Mesodermal cell (in vitro differentiated cells): ENCODE measurements around the gene GALC.

ENCODE experiments used
- H3K27ac ChIP-seq: 2 replicates; pipeline ENCODE4 v1.7.0; 2013; ENCODE audit warnings: mild to moderate bottlenecking, low read depth, low read length, moderate library complexity; ENCODE audit not compliant: severe bottlenecking
- H3K36me3 ChIP-seq: 2 replicates; pipeline ENCODE4 v1.7.1; 2013; ENCODE audit warnings: mild to moderate bottlenecking, low read length, moderate library complexity; ENCODE audit not compliant: control insufficient read depth, insufficient read depth
- H3K4me1 ChIP-seq: one replicate; pipeline ENCODE4 v1.7.1; 2013; ENCODE audit warnings: mild to moderate bottlenecking, low read length; ENCODE audit not compliant: insufficient read depth, control insufficient read depth, poor library complexity, severe bottlenecking
- H3K4me3 ChIP-seq: 2 replicates; pipeline ENCODE4 v1.7.0; 2013; ENCODE audit warnings: low read length, control low read depth, mild to moderate bottlenecking; ENCODE audit not compliant: insufficient read depth, poor library complexity, severe bottlenecking; ENCODE audit errors: extremely low read depth
- H3K9me3 ChIP-seq: 2 replicates; pipeline ENCODE4 v1.7.1; 2013; ENCODE audit warnings: mild to moderate bottlenecking, low read length, moderate library complexity; ENCODE audit not compliant: control insufficient read depth
- WGBS, 2 experiments: methylation state at CpG; one replicate each; pipeline ENCODE4 v1.1.5; 2013; ENCODE audit warnings: missing lambda C conversion rate in 2 of 2; ENCODE audit not compliant: insufficient coverage in 2 of 2; 5-methylcytosine and 5-hydroxymethylcytosine counted together

Gene GALC

GRCh38 chr14:88007608-88008007, 14.6 kb upstream of the GALC start:
- Histone ChIP-seq H3K4me1 (no peaks in the 10 kb centered on the region), H3K36me3 (no peaks in the 10 kb centered on the region), H3K27ac (no peak overlapping the region), H3K9me3 (no peaks in the 10 kb centered on the region), H3K4me3 (no peak overlapping the region)
- WGBS, 2 experiments = no CpG with 5 or more reads among the region's 1 CpG

GRCh38 chr14:88005978-88006851, 13.2 kb upstream of the GALC start:
- Histone ChIP-seq H3K4me3 (no peak overlapping the region), H3K9me3 (no peaks in the 10 kb centered on the region), H3K36me3 (no peaks in the 10 kb centered on the region), H3K27ac (no peak overlapping the region), H3K4me1 (no peaks in the 10 kb centered on the region)
- WGBS, 2 experiments = 86 to 100% methylated on average over 2 to 4 of the region's 13 CpGs

GRCh38 chr14:88005050-88005481, 12.1 kb upstream of the GALC start, which contains the start of gene GPR65:
GPR65 (plus strand) TSS chr14:88005135; CDS start chr14:88010848, 5,713 bp downstream.
- WGBS, 2 experiments = 95 to 100% methylated on average over 1 to 2 of the region's 3 CpGs
- no peak within 1 kb of the TSS for H3K4me3 ChIP-seq
- H3K27ac ChIP-seq = no peak within 1 kb of the TSS
- H3K4me1 ChIP-seq = no peaks in the 10 kb centered on the region
- no peaks in the 10 kb centered on the region for H3K9me3 ChIP-seq
- H3K36me3 ChIP-seq = no peaks in the 10 kb centered on the region

- Histone ChIP-seq H3K27ac (no peak overlapping the region), H3K4me3 (no peak overlapping the region), H3K4me1 (no peaks in the 10 kb centered on the region), H3K36me3 (no peaks in the 10 kb centered on the region), H3K9me3 (no peaks in the 10 kb centered on the region)
- no CpG with 5 or more reads among the region's 3 CpGs for WGBS, 2 experiments
Measured at GRCh38 chr14:88004506-88005036, 11.6 kb upstream of the GALC start.

GRCh38 chr14:88003425-88003824, 10.4 kb upstream of the GALC start:
- Histone ChIP-seq H3K36me3 (no peaks in the 10 kb centered on the region), H3K9me3 (no peaks in the 10 kb centered on the region), H3K4me3 (no peak overlapping the region), H3K27ac (no peak overlapping the region), H3K4me1 (no peaks in the 10 kb centered on the region)
- WGBS, 2 experiments = 90% methylated on average over 3 of the region's 4 CpGs; no CpG with 5 or more reads in 1 of the 2 experiments

GRCh38 chr14:88002421-88003075, 9.6 kb upstream of the GALC start:
- no peaks in the 10 kb centered on the region for H3K36me3 ChIP-seq
- no peaks in the 10 kb centered on the region for H3K4me1 ChIP-seq
- 40 to 90% methylated on average over 1 to 2 of the region's 4 CpGs for WGBS, 2 experiments
- H3K4me3 ChIP-seq = no peak overlapping the region
- no peak overlapping the region for H3K27ac ChIP-seq
- H3K9me3 ChIP-seq = no peaks in the 10 kb centered on the region

- peaks cover 15% of the 10 kb centered on the region for H3K4me1 ChIP-seq
- no peaks in the 10 kb centered on the region for H3K9me3 ChIP-seq
- H3K4me3 ChIP-seq = no peak overlapping the region
- H3K27ac ChIP-seq = no peak overlapping the region
- WGBS, 2 experiments = 94% methylated on average over 2 of the region's 2 CpGs; no CpG with 5 or more reads in 1 of the 2 experiments
- H3K36me3 ChIP-seq = no peaks in the 10 kb centered on the region
Measured at GRCh38 chr14:87999277-87999676, 6.3 kb upstream of the GALC start.

- Histone ChIP-seq H3K4me1 (peaks cover 15% of the 10 kb centered on the region), H3K27ac (no peak overlapping the region), H3K4me3 (no peak overlapping the region), H3K36me3 (no peaks in the 10 kb centered on the region), H3K9me3 (no peaks in the 10 kb centered on the region)
Measured at GRCh38 chr14:87998482-87998881, 5.5 kb upstream of the GALC start.

GRCh38 chr14:87996291-87996592, 3.3 kb upstream of the GALC start:
- Histone ChIP-seq H3K36me3 (no peaks in the 10 kb centered on the region), H3K9me3 (no peaks in the 10 kb centered on the region), H3K4me3 (no peak overlapping the region), H3K27ac (peak overlapping the region; percentile 89), H3K4me1 (peaks cover 15% of the 10 kb centered on the region)
- no CpG with 5 or more reads among the region's 1 CpG for WGBS, 2 experiments

- H3K4me3 ChIP-seq = no peak overlapping the region
- peak overlapping the region; percentile 89 for H3K27ac ChIP-seq
- no peaks in the 10 kb centered on the region for H3K9me3 ChIP-seq
- WGBS, 2 experiments = 76 to 88% methylated on average over 4 to 6 of the region's 6 CpGs
- H3K36me3 ChIP-seq = no peaks in the 10 kb centered on the region
- H3K4me1 ChIP-seq = peaks cover 15% of the 10 kb centered on the region
Measured at GRCh38 chr14:87995500-87996290, 2.7 kb upstream of the GALC start.
